Subcutaneous abdominal adipose tissue (tissue), 5 donors: Measurements from ENCODE around the gene AGPS.

Experiments
- H3K27ac ChIP-seq: one replicate; pipeline ENCODE4 v1.7.0; 2013; ENCODE audit warnings: low read depth, mild to moderate bottlenecking, inconsistent platforms, low read length, moderate library complexity
- H3K27me3 ChIP-seq, 5 donors: one replicate each; pipeline ENCODE4 v1.7.0; 2013; ENCODE audit warnings: low read length in 5 of 5, inconsistent platforms in 1 of 5; ENCODE audit not compliant: control insufficient read depth in 5 of 5, insufficient read depth in 4 of 5
- H3K36me3 ChIP-seq, 5 donors: one replicate each; pipeline ENCODE4 v1.7.0; 2013; ENCODE audit warnings: low read length in 5 of 5; ENCODE audit not compliant: control insufficient read depth in 5 of 5, insufficient read depth in 5 of 5
- H3K4me1 ChIP-seq, 5 donors: one replicate each; pipeline ENCODE4 v1.7.0; 2013; ENCODE audit warnings: low read length in 5 of 5, mild to moderate bottlenecking in 3 of 5, moderate library complexity in 1 of 5; ENCODE audit not compliant: control insufficient read depth in 5 of 5, insufficient read depth in 5 of 5
- H3K4me3 ChIP-seq, 5 donors: one replicate each; pipeline ENCODE4 v1.7.0; 2013; ENCODE audit warnings: low read length in 5 of 5, low read depth in 1 of 5
- H3K9ac ChIP-seq, 5 donors: one replicate each; pipeline ENCODE4 v1.7.0; 2013; ENCODE audit warnings: low read length in 5 of 5, mild to moderate bottlenecking in 4 of 5, moderate library complexity in 3 of 5
- H3K9me3 ChIP-seq, 5 donors: one replicate each; pipeline ENCODE4 v1.7.0; 2013; ENCODE audit warnings: low read length in 5 of 5; ENCODE audit not compliant: control insufficient read depth in 5 of 5
- donor health status: healthy.
- donor health status: healthy.
- donor health status: healthy.
- donor health status: healthy.
- donor health status: healthy.

AGPS gene

GRCh38 chr2:177460973-177461585, 68.5 kb downstream of the AGPS start:
- Histone ChIP-seq H3K4me1 (no peaks in the 10 kb centered on the region), H3K27ac (no peak overlapping the region)

DNA sequence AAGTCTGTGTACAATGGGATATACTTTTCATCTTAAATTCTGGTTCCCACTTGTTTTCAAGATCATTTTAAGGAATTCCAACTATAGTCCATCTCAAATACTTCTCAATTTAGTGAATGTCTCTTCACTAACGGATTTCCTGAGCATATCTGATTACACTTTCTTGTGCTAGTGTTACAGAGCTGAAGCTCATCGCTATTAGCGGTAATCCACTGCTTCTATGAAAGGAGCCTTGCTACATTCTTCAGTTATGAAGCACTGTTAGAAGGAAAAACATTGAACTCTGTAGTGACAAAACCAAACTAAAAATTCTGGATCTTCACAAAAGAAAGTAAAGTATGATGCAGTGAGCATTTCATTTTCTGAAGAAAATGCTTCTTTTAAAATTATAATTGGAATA, 72.0 kb downstream of the AGPS start:
- Histone ChIP-seq H3K36me3 (peaks cover 16 to 25% (median 19%) of the 10 kb centered on the region in 5 donors), H3K4me1 (no peaks in the 10 kb centered on the region), H3K27ac (no peak overlapping the region), H3K9me3 (peaks cover 0 to 7% (median 4%) of the 10 kb centered on the region in 5 donors), H3K9ac (no peak overlapping the region), H3K27me3 (no peaks in the 10 kb centered on the region), H3K4me3 (no peak overlapping the region)

More at GRCh38 chr2:177460973-177461585, 68.5 kb downstream of the AGPS start:
- no peaks in the 10 kb centered on the region for H3K27me3 ChIP-seq
- no peak overlapping the region for H3K4me3 ChIP-seq
- H3K9ac ChIP-seq = no peak overlapping the region
- H3K9me3 ChIP-seq = peaks cover 0 to 7% (median 4%) of the 10 kb centered on the region in 5 donors
- H3K36me3 ChIP-seq = peaks cover 11 to 24% (median 12%) of the 10 kb centered on the region in 5 donors

DNA sequence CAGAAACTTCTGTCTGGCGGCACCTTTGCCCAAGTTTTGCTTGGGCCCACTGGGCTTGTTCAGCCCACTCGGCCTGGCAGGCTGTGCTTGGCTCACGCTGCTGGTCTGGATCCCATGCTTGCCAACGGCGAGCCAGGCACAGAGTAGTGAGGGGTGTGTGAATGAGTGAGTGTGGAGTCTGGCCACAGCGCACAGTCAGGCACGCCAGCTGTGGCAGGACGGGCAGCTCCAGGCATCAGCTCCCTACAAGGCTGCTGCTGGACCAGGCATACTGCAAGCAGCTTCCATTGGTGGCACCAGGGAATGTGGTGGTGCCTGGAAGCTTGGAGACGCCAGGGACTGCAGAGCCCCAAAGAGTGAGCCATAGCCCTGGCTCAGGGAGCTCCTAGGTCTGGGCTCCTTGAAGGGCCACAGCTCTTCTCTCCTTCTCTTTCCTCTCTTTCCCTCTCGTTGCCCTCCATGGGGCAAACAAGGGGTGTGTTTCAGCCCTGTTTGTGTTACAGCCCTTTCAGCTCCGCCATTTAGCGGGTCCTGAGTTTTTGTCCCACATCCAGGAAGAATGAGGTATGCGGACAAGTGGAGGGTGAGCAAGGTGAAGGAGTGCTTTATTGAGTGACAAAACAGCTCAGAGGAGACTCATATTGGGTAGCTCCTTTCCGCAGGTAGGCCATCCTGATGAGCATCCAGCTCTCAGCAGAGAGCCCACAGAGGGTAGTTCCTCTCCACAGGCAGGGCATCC, 73.0 kb downstream of the AGPS start:
- Histone ChIP-seq H3K36me3 (peaks cover 16 to 25% (median 20%) of the 10 kb centered on the region in 5 donors), H3K9me3 (peaks cover 0 to 10% (median 5%) of the 10 kb centered on the region in 5 donors), H3K4me1 (no peaks in the 10 kb centered on the region), H3K27me3 (no peaks in the 10 kb centered on the region), H3K4me3 (no peak overlapping the region), H3K27ac (no peak overlapping the region), H3K9ac (no peak overlapping the region)

DNA sequence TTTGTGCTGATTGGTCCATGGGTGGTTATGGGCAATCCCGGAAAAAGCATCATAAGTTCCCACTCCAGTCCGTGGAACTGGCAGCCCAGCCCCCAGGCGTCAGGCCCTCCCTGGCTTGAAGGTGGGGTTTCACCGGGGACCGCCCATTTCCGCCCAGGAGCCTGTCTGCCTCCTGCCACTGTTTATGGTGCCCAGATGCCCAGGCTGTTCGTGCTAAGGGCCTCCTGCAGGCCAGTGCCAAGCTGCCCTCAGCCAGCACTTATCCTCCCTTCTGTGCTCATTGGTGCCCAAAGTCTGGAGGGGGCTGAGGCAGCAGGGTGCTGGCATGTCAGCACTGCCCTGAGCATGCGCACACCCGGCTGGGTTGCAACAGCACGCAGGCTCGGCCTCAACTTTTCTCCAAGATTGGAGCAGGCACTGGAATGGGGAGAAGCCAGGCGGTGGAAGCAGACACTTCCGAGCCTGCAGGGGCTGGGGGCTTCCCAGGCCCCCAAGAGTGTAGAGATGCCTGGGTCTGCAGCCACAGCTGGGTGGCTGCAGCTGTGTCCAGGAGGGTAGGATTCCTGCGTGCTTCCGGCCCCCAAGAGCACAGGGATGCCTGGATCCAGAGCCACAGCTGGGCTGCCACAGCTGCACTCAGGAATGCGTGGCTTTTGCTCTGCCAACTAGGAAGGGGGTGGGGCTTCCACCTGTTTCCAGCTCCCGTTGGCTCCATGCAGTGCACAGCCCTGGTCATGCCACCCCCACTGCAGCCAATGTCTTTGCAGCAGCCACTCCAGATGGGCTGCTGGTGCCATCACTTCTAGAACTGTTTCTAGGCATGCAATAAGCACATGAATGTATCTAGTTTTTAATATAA, 74.0 kb downstream of the AGPS start:
- H3K27ac ChIP-seq = no peak overlapping the region

DNA sequence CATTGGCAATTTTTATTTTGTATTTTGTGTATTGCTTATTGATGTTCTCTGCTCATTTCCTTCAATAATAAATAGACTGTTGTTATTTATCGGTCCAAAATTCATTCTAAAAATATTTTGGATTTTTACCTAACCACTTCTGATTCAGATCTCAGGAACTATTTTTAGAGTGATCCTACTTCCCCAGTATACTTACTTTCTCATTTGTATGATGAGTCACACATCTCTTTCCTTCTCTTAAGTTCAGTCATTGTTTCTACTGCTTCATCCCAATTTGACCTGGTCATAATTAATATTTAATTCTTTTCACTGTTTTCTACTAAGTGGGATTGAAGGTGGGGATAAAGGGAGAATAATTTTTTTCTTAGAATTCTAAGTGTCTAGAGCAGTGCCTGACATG, 75.1 kb downstream of the AGPS start:
- Histone ChIP-seq H3K4me3 (no peak overlapping the region), H3K27me3 (no peaks in the 10 kb centered on the region), H3K27ac (no peak overlapping the region), H3K9me3 (peaks cover 3 to 28% (median 7%) of the 10 kb centered on the region in 5 donors), H3K9ac (no peak overlapping the region), H3K36me3 (peaks cover 16 to 21% (median 19%) of the 10 kb centered on the region in 5 donors), H3K4me1 (no peaks in the 10 kb centered on the region)

More for the DNA sequence above, 74.0 kb downstream of the AGPS start:
- no peak overlapping the region for H3K9ac ChIP-seq
- no peaks in the 10 kb centered on the region for H3K27me3 ChIP-seq
- no peak overlapping the region for H3K4me3 ChIP-seq
- H3K4me1 ChIP-seq = no peaks in the 10 kb centered on the region
- H3K9me3 ChIP-seq = peaks cover 0 to 18% (median 7%) of the 10 kb centered on the region in 5 donors
- peaks cover 16 to 21% (median 20%) of the 10 kb centered on the region in 5 donors for H3K36me3 ChIP-seq

GRCh38 chr2:177471990-177472389, 79.4 kb downstream of the AGPS start:
- Histone ChIP-seq H3K27me3 (no peaks in the 10 kb centered on the region), H3K9ac (no peak overlapping the region), H3K27ac (no peak overlapping the region), H3K36me3 (peaks cover 3 to 17% (median 6%) of the 10 kb centered on the region in 5 donors), H3K4me1 (peaks cover 0 to 6% (median 0%) of the 10 kb centered on the region in 5 donors), H3K4me3 (no peak overlapping the region), H3K9me3 (peaks cover 3 to 26% (median 5%) of the 10 kb centered on the region in 5 donors)

GRCh38 chr2:177474301-177474700, 81.7 kb downstream of the AGPS start:
- Histone ChIP-seq H3K4me1 (peaks cover 0 to 6% (median 0%) of the 10 kb centered on the region in 5 donors), H3K27me3 (no peaks in the 10 kb centered on the region), H3K36me3 (peaks cover 4 to 31% (median 9%) of the 10 kb centered on the region in 5 donors), H3K9ac (no peak overlapping the region), H3K27ac (no peak overlapping the region), H3K4me3 (no peak overlapping the region), H3K9me3 (peaks cover 3 to 26% (median 6%) of the 10 kb centered on the region in 5 donors)

DNA sequence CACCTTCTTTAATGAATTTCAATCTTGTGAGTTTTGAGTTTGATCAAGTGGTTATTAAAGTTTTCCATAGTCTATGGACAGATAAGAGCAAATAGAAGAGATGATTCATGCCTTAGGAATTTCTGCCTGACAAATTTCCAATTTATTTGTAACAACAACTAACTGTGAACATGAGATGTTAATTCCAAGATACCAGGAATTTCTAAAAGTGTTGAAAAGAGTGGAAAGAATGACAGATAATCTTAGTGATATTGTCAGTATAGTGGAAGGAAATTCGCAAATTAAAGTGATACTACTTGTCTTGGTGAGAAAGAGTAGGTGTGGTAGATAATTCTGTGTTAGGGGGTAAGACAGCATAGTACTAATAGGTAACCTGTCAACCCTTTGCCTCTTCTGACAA, 82.4 kb downstream of the AGPS start:
- Histone ChIP-seq H3K27ac (no peak overlapping the region), H3K27me3 (no peaks in the 10 kb centered on the region), H3K9ac (no peak overlapping the region), H3K9me3 (peaks cover 3 to 26% (median 6%) of the 10 kb centered on the region in 5 donors), H3K4me3 (no peak overlapping the region), H3K4me1 (peaks cover 0 to 6% (median 0%) of the 10 kb centered on the region in 5 donors), H3K36me3 (peaks cover 3 to 31% (median 8%) of the 10 kb centered on the region in 5 donors)

- no peak overlapping the region for H3K4me3 ChIP-seq
- H3K9ac ChIP-seq = no peak overlapping the region
- H3K36me3 ChIP-seq = peaks cover 2 to 25% (median 8%) of the 10 kb centered on the region in 5 donors
- no peaks in the 10 kb centered on the region for H3K27me3 ChIP-seq
- no peak overlapping the region for H3K27ac ChIP-seq
- peaks cover 0 to 12% (median 5%) of the 10 kb centered on the region in 5 donors for H3K9me3 ChIP-seq
- peaks cover 0 to 6% (median 0%) of the 10 kb centered on the region in 5 donors for H3K4me1 ChIP-seq
Measured at GRCh38 chr2:177476897-177477296, 84.3 kb downstream of the AGPS start.
